NOMO-1 (cell line): ENCODE measurements around the gene BHLHE23.
"Not testable (repeated sequence)": the region's sequence is repeated elsewhere in the genome, so short reads cannot be mapped to it uniquely, and the experiment has no call there.

ENCODE experiments used
- DNase-seq, 2 experiments: peaks; one replicate each; lab custom pipeline; 2025; ENCODE audit not compliant: unreplicated experiment in 2 of 2; lab: John Stamatoyannopoulos, UW

Gene BHLHE23

GRCh38 chr20:63043348-63044203 is 36.8 kb upstream of the BHLHE23 start:
- DNase-seq = no peak

DNA sequence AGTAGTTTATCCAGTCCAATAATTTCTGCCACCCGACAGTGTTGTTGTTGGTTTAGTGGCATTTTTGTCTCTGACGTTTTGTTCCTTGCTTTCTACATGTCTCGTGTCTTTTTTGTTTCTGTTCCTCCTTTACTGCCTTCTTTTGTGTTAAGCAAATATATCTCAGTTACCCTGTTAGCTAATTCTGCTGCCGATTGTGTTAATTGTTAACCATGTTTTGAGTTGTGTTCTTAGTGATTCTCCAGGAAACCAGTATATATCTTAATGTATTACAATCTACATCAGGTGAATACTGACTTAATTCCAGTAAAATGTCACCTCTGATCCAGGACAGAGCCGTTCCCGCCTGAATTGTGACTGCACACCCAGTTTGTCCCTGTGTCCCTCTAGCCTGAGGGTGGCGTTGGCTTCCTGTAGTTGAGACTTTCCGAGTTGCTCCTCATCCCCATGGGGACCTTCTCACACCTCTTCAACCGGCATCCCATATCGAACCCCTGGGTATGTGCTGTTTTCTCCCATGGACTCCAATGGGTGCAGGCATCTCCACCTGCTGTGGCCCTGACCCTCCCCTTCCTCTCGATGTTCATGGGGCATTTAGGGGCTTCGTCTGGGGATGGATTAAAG is 35.8 kb upstream of the BHLHE23 start:
- DNase-seq = peak in 1 of 2 experiments; percentile 11

DNA sequence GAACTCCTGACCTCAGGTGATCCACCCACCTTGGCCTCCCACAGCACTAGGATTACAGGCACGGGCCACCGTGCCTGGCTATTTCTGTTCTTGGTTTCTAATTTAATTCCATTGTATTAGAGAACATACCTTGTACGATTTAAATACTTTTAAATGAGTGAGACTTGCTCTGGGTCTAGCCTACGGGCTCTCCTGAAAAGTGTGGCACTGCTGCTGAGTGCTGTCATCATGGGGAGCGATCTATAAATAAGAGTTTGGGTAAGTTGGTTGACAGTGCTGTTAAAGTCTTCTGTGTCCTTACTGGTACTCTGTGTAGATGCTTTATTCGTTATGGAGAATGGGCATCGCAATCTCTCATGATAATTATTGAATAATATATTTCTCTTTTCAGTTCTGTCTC is 35.0 kb upstream of the BHLHE23 start:
- DNase-seq = no peak

DNA sequence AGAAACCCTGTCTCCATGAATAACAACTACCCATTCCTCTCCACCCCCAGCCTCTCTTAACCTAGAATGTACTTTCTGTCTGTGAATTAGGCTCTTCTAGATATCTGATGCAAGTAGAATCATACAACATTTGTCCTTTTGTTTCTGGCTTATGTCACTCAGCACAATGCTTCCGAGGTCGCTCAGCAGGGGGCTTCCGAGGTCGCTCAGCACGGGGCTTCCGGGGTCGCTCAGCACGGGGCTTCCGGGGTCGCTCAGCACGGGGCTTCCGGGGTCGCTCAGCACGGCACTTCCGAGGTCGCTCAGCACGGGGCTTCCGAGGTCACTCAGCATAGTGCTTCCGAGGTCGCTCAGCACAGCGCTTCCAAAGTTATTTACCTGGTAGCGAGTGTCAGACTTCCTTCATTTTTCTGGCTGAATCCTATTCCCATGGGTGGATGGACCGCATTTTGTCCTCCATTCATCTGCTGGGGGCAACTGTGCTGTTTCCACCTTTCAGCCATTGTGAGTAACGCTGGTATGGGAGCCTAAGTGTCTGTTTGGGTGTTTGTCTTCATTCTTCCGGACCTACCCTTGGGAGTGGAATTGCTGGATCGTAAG is 31.0 kb upstream of the BHLHE23 start:
- DNase-seq = no peak

- no peak for DNase-seq
Observed at GRCh38 chr20:63036291-63036690, 29.5 kb upstream of the BHLHE23 start.

GRCh38 chr20:63035603-63036185 is 28.9 kb upstream of the BHLHE23 start:
- DNase-seq = no peak

DNA sequence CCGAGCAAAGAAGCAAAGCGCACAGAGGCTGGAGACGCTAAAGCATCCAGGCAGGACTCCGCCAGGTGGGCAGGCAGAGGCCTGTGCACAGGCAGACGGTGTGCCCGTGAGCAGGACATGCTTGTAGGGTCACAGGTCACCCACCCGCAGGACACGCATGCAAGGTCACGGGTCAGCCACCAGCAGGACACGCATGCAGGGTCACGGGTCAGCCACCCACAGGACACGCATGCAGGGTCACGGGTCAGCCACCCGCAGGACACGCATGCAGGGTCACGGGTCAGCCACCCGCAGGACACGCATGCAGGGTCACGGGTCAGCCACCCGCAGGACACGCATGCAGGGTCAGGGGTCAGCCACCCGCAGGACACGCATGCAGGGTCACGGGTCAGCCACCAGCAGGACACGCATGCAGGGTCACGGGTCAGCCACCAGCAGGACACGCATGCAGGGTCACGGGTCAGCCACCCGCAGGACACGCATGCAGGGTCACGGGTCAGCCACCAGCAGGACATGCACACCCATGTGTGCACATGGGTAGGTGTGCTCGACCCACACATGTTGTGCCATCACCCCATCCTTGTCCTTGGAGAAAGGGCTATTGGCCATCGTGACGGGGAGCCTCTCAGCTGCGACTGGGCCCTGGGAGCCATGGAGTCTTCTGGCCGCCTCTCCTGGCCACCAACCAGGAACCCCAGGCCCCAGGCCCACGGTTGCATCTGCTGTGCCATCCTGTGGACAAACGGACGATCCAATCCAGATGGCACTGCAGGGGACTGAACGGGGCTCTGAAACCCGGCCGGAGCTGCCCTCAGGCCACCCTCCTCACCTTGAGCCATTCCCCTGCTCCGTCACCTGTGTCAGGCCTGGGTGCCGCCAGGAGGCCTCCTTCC is 28.2 kb upstream of the BHLHE23 start:
- DNase-seq = not testable (repeated sequence)

GRCh38 chr20:63033794-63034709 is 27.3 kb upstream of the BHLHE23 start:
- DNase-seq = no peak

DNA sequence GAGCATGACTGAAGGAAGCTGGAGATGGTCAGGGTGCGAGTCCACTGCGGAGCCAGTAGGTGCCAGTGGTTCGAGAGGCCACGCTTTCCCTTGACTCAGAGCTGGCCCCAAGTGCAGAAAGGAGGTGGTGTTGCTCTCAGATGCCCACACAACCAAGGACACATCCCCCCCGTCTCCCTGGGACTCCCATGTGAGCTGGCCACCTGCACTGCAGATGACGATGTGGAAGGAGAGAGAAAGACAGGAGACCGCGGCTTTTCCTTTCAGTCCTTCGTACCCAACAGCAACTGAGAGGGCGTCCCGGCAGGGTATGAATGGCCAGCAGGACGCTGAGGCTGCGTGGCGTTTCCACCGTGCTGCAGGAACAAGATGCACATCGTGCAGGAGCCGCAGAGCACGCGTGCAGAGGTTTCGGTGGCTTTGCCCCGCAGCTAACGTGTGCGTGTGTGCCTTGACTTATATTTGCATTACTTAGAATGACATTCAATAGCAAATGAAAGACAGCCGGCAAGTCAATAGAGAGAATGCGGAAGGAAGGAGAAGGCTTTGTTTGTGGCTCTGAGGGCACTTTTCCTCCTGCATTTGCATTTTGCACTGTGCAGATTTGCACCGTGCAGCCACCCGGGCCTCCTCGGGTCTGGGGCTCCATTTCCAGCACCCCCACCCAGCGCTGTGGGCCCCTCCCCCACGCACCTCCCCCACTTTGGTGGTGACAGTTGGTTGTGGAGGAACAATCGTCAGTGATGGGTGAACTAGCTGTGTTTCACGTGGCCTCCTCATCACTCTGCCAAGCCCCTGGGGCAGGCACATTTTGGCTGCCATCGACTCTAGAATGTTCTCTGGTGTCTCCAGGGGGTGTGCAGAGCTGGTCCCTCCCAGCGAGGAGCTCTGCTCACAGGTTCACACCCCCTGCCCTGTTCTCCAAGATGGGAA is 26.4 kb upstream of the BHLHE23 start:
- peak; percentile 20 to 31 for DNase-seq

DNA sequence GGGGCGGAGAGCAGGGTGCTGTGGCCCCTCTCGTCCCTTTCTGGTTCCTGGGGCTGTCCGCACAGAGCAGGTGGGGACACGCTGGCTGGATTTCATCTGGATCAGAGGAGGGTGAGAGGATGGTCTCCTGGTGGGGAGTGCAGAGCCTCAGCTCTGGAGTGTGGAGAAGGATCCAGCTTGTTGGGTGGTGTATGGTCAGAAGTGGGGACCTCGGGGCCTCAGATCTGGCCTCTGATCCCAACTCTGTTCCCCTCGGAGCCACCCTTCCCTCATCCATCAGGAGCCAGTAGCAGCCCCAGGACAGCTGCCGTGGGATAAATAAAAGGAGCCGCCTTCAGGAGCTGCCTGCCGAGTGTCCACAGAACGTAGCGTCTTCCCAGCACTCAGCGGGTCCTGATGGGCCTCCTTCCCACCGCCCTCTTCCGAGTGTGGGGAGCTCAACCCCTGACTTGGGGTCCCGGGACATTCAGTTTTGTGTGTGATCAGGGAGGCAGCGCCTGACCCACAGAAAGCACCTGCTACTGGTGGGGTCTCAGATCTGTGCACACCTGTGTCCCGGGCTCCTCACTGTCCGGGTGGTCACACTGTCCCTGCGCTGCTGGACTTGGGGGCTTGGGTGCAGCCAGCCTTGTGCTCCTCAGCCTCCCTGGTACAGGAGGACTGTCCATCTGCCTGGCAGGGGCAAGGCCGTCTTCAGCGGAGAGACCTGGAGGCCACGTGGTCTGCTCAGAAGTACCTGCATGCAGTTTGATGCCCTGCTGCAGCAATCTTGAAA is 25.4 kb upstream of the BHLHE23 start:
- DNase-seq = no peak

DNA sequence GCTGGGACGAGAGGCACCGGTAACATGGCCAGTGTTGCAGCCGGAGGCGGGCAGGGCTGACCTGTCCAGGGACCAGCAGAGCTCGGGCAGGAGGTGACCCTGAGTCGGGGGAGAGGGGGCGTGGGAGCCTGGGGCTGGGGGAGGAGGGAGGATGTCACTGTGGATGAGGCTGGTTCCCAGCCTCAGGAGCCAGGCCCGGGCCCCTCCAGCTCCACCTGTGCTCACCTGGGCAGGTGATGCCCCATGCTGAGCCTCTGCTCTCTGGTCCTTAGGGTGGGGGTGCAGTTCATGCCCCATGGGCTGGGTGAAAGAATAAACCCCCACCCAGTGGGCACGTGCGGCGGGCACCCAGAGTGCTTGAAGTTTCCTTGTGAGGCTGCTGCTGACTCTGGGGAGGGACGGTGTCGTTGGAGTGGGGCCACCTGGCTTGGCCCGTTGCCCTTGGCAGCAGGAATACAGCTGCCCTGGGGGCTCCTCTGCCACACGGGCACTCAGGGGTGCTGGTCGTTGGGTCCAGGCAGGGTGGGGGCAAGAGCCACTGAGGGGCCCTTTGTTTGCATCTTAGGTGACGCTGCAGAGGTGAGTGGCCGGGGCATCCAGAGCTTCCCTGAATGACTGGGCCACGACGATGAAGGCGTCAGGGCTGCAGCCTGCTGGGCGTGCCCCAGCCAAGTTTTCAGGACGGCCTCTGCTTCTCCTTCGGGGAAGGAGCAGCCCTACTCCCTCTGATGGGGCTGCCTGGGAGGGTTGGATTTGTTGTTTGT is 24.7 kb upstream of the BHLHE23 start:
- no peak for DNase-seq

GRCh38 chr20:63029358-63030121 is 22.8 kb upstream of the BHLHE23 start:
- DNase-seq = no peak

- DNase-seq = no peak
Observed at GRCh38 chr20:63028461-63028921, 21.7 kb upstream of the BHLHE23 start.

- DNase-seq = peak in 1 of 2 experiments; percentile 20
Observed at GRCh38 chr20:63027922-63028389, 21.2 kb upstream of the BHLHE23 start.

DNA sequence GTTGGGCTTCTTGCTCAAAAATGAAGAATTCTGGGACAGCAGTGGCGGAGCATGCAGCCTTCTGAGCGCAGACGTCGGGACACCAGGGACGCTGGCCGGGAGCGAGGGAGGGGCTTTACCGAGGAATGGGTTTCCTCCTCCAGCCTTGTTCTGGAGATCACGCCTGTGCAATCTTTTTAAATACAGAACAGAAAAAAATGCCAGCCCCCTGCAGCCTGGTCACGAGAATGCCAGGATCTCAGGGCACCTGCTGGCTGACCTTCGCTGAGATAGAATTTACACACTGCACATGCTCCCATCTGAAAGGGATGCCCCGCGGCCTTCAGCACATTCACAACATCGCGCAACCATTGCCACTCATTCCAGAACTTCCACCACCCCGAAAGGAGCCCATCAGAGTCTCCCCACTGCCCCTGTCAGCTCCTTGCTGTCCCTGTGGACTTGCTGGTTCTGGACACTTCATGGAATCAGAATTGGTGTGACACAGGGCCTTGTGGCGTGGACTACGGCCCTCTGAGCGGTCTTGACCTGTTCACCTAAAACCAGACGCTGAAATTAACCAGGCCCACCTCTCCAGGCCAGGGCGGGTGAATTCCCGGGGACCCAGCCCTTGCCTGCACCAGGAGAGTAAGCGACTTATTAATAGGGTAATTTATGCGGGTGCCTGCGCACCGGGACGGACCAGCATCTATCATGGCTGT is 20.6 kb upstream of the BHLHE23 start:
- no peak for DNase-seq
